ENCODE measurements around the gene PDE6C.
"Not testable (repeated sequence)": the region's sequence is repeated elsewhere in the genome, so short reads cannot be mapped to it uniquely, and the experiment has no call there.

The PDE6C gene

DNA sequence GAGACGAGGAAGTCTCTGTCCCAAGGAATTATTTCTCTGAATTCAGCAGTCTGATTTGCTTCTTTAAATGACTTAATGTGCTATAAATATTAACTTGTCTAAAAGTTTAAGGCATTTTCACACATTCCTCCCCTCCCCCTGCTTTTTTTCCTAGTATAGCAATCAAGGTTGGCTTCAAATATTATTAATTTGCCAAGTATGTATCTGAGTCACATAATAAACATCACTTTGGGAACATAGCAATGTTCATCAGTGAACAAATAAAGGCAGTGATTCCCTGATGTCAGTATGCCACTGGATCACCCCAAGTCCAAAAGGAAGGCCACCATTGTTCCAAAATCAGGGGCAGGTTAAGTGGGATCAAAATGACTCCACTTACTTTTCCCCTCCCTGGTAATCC lies 40.5 kb downstream of the PDE6C start:
- DNase-seq: no peak

DNA sequence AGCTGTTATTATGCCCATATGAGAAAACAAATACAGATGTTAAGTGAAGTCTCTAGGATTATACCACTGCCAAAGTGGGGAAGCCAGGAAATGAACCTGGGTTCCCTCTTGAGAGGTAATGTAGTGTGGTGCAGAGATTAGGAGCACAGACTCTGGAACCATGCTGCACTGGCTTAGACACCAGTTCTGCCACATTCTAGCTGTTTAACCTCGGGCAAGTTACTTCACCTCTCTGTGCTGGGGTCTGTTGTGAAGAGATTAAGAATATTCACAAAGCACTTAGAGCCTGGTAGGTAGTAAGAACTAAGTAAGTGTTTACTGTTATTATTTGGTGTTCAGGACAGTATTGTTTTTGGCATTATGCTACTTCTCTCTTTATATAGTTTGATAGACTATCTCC lies 41.9 kb downstream of the PDE6C start:
- DNase-seq: no peak

DNA sequence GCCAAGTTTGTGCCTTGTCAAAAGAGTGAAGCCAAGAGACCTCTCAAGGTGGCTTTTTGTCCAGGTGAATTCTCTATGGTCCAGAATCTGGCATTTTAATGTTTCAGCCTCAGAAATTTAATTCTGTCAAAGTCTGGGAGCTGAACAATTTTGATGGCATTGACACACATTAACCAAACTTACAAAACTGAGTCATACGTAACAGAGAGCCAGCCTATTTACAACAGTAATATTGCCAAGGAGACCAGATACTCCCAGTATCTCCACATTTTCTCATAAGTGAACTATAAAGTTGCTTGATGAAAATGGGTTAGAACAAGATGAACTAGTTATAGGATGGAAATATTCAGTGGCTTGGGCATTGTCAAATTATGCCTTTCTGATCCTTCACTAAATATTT lies 43.8 kb downstream of the PDE6C start:
- no peak for DNase-seq

DNA sequence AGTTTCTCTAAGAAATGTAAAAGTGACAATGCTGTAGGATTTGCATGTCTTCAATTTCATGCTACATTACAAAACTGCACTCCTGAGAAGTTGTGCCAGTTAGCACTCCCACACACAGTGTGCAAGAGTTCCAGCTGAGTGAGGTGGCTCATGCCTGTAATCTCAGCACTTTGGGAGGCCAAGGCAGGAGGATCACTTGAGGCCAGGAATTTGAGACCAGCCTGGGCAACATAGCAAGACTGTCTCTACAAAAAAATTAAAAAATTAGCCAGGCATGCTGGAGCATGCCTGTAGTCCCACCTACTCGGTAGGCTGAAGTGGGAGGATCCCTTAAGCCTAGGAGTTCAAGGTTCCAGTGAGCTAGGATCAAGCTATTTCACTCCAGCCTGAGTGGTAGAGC lies 45.4 kb downstream of the PDE6C start:
- DNase-seq: no peak

DNA sequence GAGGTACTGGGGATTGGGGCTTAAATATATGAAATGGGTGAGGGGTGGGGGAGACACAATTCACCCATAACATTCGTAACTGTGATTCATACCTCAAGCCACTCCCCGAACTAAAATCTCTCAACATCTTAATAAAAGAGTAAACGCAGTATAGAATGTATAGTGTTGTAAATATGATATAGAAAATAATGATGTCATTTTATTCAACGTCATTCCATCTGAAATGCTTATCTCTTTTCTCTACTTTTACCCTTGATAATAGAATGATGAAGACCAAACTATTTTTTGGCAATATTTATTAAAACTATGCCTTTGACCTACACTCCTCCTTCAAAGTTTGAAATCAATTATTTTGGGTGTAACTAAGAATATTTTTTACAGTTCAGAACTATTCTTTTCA lies 53.7 kb downstream of the PDE6C start:
- no peak for DNase-seq

GRCh38 chr10:93667795-93668194 lies 55.5 kb downstream of the PDE6C start:
- DNase-seq: no peak

- DNase-seq: no peak
Observed at GRCh38 chr10:93670372-93670771, 58.0 kb downstream of the PDE6C start.

DNA sequence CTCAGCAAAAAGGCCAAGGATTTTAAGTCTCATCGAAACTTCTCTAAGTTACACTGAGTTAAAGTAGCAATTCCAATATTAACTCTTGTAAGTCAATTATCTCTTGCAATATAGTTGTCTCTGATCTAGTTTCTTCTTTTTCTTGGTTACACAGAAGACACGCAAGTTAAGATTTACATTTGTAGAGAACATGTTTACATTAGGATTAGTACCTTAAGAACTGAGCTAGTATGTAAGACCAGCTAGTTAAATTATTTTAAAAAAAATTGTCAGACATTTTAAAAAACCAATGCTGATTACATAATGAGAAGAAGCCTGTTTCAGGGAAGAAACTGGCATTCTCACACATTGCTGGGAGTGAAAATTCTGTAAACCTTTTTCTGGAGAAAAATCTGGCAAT lies 58.7 kb downstream of the PDE6C start:
- no peak for DNase-seq

DNA sequence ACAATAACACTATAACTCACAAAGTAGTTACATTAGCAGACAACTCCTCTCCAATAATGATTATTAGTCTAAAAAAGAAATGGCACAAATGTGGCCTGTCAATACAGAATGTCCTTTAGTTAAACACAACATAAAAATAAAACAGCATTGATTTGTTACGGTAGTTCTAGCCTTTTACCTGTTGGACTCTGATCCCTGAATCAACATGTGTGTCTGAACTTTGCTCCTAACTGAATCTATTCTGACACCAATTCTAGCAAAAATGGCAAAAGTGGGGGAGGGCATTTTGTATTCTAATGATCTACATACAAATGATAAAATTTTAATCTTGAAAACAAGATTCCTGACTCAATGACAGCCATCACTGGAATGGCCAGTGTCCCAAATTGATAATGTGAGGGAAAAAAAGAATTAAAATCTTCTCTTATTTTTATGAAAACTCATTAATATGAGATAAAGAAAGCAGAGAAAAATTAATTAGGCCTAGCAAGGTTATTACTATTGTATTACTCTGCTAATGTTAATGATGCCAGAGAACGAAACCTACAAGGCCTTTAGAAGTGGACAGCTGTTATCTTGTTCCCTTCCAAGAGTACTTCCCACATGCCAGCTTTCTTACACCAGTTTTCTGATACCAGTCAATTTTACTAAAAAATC lies 59.8 kb downstream of the PDE6C start:
- DNase-seq: no peak

DNA sequence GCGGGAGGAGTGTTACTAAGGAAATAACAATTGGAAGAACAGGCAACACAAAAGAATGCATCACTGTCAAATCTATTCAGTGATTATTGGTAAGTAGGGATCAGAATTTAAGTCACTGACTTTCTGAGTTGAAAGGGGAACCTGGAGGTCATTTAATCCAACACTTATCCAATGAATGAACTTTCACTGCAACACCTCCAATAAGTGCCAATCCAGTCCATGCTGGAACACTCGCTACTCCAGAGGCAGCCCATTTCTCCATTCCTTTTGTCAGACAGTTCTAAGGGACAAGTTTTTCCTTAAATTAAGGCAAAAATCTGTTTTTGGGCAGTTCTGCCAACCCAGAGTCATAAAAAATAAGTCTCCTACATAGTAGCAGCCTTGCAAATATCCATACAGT lies 60.6 kb downstream of the PDE6C start:
- no peak for DNase-seq

DNA sequence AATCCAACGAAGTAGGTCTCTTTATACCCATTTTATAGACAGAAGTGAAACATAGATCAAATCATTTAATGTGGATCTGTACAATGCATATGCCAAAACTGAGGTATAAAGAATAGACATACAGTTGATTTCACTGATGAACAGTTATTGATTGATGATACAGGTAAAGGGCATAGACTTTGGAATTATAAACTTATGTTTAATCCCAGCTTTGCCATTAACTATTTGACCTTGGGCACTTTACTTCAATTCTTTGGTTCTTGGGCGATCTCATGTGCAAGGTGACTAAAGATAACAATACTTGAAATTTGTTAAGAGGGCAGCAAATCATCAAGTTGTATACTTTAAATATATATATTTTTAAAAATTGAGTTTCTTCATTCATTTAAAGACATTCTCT lies 61.5 kb downstream of the PDE6C start:
- DNase-seq: no peak

DNA sequence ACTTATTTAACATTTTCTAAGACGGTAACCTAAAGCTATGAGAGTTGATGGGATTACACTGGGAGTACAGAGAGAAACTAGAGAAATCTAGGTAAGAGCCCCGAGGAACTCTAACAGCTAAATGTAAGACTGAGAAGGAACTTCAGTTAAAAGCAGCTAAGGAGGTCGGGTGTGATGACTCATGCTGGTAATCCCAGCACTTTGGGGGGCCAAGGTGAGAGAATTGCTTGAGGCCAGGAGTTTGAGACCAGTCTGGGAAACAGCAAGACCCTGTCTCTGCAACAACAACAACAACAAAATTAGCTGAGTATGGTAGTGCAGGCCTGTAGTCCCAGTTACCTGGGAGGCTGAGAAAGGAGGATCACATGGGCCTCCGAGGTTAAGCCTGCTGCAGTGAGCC lies 66.0 kb downstream of the PDE6C start:
- no peak for DNase-seq

DNA sequence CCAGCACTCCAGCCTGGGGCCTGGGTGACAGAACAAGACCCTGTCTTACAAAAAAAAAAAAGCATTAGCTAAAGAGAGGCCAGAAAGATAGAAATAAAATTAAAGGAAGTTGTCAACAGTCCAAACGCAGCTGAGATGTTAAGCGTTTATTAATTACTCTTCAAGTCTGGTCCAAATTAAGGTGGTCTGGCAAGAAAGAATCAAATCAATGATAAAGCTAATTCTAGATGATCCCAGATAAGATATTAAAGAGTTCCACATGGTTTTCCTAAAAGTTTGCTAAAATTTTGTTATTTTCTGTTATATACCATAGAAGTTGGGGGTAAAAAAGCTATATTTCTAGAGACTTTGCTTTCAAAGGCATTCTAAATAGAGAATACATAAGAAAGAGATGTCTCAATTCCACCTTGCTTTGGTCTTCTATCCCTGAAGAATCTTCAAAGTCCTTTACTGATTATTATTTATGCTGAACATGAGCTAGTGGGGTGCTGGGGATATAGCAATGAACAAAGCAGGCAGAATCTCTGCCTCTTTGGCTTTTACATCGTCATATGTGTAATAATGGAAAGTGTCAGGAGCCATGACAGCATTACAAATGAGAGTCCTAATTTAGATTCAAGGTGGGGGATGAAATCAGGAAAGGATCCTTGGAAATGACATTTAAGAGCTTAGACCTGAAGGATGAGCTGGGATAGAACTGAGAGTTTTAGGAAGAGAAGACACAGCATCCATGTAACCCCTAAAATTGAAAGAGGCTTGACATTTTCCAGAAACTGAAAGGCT lies 66.7 kb downstream of the PDE6C start:
- DNase-seq: no peak

GRCh38 chr10:93680412-93681047 lies 68.2 kb downstream of the PDE6C start:
- peak in 1 of 2 donors; percentile 22 for DNase-seq

- no peak for DNase-seq
Observed at GRCh38 chr10:93687737-93688136, 75.4 kb downstream of the PDE6C start.

GRCh38 chr10:93695740-93696139 lies 83.4 kb downstream of the PDE6C start:
- no peak for DNase-seq

DNA sequence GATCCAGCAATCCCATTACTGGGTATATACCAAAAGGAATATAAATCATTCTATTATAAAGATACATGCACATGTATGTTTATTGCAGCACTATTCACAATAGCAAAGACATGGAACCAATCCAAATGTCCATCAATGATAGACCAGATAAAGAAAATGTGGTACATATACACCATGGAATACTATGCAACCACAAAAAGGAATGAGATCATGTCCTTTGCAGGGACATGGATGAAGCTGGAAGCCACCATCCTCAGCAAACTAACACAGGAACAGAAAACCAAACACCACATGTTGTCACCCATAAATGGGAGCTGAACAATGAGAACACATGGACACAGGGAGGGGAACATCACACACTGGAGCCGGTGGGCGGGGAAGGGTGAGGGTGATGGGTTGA lies 84.2 kb downstream of the PDE6C start:
- DNase-seq: not testable (repeated sequence)

- no peak for DNase-seq
Observed at GRCh38 chr10:93697207-93697606, 84.9 kb downstream of the PDE6C start.

DNA sequence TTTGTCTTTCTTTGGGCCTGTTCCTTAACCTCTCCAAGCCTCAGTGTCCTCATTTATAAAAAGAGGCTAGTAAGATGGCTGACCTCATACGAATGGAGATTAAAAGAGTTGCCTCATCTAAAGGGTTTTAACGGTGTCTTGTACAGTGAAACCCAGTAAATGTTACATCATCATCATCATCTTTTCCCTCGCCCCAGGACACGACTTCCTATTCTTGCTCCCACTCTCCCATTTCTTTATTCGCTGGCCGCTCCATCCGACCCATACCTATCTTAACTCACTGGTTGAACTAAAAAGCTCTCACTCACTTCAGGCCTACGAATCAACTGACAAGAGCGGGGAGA lies 89.5 kb downstream of the PDE6C start:
- DNase-seq: no peak

- DNase-seq: peak; percentile 89 to 90
Observed at GRCh38 chr10:93702210-93703001, 90.1 kb downstream of the PDE6C start, which contains the start of gene FRA10AC1. Gene FRA10AC1, minus strand, starts transcription at chr10:93702592. Its CDS starts 2,486 bp downstream, at chr10:93700106.

- no peak for DNase-seq
Observed at GRCh38 chr10:93703066-93703465, 90.7 kb downstream of the PDE6C start.

DNA sequence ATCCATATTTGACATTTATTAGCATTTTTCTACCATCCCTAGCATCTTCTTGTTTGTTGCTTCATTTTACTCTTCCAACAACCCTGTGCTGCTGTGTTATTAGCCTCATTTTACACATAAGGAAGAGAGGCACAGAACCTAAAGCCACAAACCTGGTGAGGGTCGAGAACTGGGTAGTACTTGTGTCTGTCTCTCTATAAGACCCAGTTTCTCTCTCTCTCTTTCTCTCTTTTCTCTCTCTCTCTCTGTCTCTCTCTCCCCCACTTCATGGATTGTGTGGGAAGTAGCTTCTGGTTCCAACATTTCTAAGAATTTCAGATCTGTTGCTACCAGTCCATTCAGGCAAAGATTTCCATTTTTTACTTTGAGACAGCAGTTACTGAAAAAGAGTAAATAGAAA lies 91.5 kb downstream of the PDE6C start:
- no peak for DNase-seq

- no peak for DNase-seq
Observed at GRCh38 chr10:93704451-93704850, 92.1 kb downstream of the PDE6C start.

Measured in CD4-positive, alpha-beta T cell treated with Interleukin-4 for 1 hour (primary cell).